HG03460 (cell line): ENCODE results near the gene KBTBD8.
A peak's percentile ranks its signal among the peaks of the same experiment; 100 is the strongest.

Experiments
- ATAC-seq: cut with Tn5 transposase; IDR thresholded peaks from one replicate; pipeline ENCODE4 v1.9.1; 2021; ENCODE audit not compliant: unreplicated experiment

KBTBD8 gene

DNA sequence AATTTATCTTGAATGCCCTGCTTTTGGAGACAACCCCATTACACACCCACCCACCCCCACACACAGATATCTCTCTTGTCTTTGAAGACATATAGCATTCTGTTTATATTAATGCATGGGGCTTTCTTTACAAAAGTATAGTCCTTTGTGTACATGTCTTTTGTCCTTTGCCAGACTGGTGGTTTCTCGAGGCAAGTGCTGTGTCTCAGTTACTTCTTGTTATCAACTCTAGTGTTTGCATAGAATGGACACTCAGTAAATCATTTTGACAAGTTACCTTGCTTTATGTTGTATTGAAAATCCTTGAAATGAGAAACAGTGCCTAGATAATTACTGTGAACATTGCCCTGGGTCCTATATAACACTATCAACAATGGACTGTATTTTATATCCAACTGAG, 33.9 kb downstream of the KBTBD8 start:
- no peak for ATAC-seq

DNA sequence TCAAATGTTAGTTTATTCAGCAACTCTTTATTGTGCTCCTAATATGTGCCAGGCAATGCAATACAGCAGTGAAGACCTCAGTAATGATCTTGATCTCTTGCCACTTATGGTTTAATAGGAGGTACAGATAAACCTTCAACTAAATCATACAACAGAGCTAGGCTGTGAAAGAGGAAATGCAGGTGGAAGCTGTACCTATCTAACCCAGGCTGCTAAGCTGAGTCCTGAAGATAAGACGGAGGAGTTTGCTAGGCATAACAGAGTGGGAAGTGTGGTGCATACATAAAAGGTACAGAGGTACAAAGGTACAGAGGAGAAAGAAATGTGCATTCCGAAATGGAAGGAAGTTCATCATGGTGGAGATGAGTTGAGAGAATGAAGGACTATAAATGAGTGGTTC, 35.0 kb downstream of the KBTBD8 start:
- ATAC-seq = no peak

DNA sequence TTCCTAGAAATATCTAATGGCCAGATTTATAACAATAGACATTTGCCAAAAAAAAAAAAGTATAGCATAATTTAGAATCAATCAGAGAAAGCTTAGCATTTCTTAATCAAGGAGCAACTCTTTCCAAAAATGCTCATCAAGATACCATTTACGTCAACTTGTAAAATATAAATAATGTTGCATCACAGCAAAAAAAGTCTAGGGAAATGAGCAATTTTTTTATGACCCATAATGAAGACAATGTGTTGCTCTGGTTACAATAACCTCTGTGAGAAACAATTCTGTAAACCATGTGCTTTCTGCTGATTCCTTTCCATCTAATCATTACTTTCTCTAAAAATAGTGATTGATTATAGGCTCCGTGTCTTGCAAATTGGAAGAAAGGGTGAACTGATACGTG, 36.3 kb downstream of the KBTBD8 start:
- no peak for ATAC-seq

DNA sequence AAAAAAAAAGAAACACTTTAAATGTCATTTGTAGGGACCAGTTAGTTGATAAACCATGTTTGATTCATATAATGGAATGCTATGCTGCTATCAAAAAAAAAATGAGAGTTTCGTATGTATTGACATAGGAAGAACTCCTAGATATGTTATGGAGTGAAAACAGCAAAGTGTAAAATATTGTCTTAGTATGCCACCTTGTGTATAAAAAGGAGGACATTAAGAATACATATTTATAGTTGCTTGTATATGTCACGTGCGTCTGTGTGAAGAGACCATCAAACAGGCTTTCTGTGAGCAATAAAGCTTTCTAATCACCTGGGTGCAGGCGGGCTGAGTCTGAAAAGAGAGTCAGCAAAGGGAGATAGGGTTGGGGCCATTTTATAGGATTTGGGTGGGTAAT, 39.5 kb downstream of the KBTBD8 start:
- no peak for ATAC-seq

- ATAC-seq = no peak
Measured at GRCh38 chr3:67044295-67044694, 46.2 kb downstream of the KBTBD8 start.

GRCh38 chr3:67044955-67045354, 46.8 kb downstream of the KBTBD8 start:
- no peak for ATAC-seq

- no peak for ATAC-seq
Measured at GRCh38 chr3:67045711-67046465, 47.8 kb downstream of the KBTBD8 start.

DNA sequence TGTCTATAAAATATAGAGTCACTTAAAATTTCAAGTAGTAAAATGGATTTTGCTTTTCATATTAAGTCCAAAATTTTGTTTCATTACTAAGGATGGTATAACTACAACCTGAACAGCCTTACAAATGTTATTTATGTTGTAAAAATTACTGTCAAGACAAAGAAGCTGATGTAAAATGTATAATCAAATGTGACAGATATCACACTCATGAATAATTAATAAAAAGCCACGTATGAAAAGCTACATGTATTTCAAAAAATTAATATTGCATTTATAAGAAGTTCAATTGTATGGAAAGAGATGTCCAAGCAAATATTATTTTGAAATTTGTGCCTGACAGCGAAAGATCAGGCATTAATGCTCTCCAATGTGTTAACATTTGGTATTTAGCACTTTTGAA, 48.9 kb downstream of the KBTBD8 start:
- ATAC-seq = no peak

GRCh38 chr3:67048067-67048714, 50.1 kb downstream of the KBTBD8 start:
- ATAC-seq = peak; percentile 95

GRCh38 chr3:67048715-67049074, 50.6 kb downstream of the KBTBD8 start:
- peak; percentile 57 for ATAC-seq

- ATAC-seq = no peak
Measured at GRCh38 chr3:67059443-67059842, 61.3 kb downstream of the KBTBD8 start.
